Retina (tissue), 1 donor: ENCODE measurements around the gene RPS28.
"Not testable (repeated sequence)": the region's sequence is repeated elsewhere in the genome, so short reads cannot be mapped to it uniquely, and the experiment has no call there.

Source experiments
- DNase-seq: peaks from one replicate; pipeline ENCODE4 v3.0.0-alpha.2; 2016

RPS28 gene

DNA sequence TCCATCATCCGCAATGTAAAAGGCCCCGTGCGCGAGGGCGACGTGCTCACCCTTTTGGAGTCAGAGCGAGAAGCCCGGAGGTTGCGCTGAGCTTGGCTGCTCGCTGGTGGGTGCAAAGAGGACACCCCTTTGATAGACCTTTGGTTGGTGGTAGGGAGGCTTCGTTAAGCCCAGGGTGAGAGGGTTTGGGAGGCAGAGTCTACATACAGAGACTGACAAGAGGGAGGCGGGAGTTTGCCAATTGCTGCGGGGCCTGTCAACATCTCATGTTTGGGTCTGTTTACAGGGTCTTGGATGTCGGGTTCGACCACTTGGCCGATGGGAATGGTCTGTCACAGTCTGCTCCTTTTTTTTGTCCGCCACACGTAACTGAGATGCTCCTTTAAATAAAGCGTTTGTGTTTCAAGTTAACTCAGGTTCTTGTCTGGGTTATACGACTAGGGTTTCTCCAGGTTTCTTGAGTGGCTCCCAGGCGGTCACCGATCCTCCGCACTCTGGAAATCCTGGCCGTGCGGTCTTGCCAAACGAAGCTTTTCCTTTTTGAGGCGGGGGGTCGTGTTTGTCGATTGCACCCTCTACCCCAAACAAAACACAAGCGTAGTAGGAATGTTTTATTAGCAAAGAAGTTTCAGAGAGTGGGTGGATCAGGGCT is 816 bp downstream of the RPS28 start:
- no peak for DNase-seq

DNA sequence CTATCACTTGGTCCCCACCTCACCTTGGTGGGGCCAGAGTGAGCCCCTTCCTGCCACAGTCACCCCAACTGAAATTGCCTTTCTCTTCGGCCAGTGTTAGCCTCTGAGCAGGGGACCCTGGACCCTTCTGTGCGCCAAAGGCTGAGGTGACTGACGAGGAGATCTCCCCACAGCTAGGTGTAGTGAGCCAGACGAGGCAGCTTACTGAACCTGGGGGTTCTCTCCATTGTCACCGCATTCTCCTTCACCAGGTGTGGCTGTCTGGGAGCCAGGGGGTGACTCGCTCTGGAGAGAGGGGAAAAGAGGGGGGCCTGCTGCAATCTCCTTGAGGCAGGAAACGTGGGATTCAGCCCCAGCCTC is 1.3 kb downstream of the RPS28 start:
- DNase-seq = no peak

DNA sequence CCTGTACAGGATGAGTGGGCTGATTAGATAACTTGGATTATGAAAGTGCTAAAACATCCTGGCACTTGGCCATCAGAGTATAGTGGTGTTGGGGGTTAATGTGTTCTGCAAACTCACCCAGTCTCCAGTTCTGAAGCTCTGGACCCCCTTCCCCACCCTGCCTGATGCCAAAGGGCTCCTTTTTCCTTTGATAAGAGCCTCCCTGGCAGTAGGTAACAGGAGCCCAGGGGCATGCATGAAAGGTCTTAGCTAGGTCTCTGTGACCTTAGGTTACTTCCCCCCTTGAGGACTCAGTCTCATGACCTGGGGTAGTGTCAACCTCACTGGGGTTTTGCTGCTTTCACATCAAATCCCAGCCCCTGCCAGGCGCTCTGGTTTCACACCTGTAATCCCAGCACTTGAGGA is 2.5 kb downstream of the RPS28 start:
- DNase-seq = no peak

DNA sequence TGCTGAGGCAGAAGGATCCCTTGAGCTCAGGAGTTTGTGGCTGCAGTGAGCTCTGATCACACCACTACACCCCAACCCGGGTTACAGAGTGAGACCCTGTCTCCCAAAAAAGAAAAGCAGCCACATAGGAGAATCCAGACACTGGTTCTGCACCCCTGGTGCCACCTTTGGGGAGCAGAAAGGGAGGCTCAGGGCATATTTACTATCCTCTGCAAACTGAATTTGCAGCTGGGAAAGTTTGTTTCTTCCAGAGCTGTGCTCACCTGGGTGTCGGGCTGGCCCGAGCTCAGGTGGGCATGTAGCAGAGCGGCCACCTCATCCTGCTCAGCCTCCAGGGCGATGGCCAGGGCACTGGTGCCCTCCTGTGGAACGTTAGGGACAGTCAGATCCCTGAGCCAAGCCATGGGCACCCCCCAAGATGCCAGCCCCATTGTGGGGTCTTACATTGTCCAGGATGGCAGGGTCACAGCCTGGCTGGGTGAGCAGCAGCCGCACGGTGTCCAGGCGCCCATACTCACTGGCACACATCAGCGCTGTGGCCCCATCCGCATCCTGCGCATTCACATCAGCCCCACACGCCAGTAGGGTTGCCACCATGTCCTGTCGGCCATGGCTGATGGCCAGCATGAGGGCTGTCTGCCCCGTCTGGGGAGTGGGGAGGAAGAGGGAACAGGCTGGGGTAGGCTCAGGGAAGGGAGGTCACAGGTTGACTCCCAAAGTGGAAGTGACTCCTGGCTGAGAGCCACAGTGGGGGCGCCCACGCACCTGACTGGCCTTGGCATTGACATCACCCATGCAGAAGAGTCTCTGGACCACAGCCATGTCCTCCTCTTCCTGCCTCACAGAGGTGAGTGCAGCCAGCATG is 3.1 kb downstream of the RPS28 start:
- DNase-seq = no peak

DNA sequence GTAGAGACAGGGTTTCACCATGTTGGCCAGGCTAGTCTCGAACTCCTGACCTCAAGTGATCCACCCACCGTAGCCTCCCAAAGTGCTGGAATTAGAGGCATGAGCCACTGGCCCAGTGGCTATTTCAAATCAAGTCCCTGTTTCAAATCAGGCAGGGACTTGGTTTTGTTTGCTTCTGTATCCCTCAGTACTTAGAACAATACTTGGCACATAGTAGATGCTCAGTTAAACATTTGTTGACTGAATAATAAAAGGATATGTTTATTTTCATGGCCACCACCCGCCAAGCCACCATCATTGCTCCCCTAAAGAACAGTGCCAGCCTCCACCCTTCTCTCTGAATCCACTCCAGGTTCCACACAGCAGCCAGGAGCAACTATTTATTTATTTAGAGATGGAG is 4.2 kb downstream of the RPS28 start:
- DNase-seq = no peak

DNA sequence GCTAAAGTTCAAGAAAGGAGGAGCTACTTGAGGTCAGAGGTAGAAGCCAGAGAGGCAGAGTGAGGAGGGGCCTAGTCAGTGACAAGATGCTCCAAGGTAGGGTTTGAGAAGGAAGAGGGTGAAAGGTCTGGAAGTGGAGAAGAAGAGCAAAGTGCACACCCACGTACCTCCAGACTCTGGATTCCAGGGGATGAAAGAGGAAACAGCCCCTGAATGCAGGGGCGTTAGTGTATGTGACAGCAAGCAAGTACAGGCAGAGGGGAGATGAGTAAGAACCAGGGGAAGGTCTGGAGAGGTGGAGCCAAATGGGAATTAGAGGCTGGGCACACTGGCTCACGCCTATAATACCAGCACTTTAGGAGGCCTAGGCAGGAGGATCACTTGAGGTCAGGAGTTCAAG is 8.7 kb downstream of the RPS28 start:
- DNase-seq = no peak

DNA sequence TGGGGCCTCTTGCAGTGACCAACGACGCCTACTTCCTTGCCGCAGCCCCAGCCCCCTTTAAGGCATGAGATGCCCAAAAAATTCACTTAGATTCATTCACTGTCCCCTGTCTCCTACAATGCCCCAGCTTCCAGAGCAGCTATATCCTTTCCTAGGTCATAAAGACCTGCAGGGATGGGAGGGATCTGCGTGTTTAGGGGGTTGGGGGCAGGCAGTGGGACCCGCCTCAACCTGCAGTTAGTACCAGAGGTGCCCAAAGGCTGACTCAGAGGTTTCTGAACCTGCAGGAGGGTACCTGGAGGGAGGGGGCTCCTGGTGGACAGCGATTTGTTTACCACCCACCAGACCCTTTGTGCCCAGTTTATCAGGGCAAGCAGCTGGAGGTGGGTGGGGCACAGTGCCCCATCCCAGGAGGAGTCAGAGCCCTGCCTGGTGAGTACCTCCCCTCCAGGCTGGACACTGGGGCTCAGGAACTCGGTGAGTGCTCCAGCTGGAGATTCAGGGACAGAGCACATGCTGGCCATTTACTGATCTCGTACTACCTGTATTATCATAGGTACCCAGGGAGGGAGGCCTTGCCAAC is 10.1 kb downstream of the RPS28 start:
- no peak for DNase-seq

DNA sequence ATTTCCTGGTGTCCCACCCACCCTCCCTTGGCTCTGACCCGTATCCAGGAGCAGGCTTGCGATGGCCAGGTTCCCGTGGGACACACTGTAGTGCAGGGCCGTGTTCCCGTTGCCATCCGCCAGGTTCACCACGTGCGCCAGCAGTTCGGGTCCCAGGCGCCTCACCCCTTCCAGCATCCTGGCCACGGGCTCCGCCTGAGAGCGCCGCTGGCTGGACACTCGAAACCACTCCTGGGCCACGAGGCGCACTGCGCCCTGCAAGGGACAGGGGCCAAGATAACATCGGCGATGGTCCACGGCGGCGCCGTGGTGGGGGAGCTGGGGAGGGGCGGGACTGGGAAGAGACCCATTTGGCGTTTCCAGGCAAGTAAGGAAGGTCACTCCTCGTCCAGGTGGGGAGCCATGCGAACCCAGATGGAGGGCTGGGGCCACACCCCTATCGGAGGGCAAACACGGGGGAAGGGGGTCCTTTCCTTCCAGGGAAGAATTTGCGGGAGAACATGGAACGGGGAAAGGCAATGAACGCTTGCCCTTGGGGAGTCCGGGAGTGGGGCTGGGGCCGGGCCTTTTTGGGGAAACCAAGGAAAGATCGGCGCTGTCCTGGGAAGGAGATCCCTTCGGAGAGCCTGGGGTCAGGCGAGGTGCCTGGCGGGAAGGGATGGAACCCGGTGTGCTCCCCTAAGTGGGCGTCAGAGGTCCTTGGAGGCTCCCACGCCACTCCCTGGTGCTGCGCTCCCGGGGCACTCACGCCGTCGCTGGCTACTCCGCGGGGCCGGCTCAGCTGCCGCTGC is 11.9 kb downstream of the RPS28 start:
- no peak for DNase-seq

DNA sequence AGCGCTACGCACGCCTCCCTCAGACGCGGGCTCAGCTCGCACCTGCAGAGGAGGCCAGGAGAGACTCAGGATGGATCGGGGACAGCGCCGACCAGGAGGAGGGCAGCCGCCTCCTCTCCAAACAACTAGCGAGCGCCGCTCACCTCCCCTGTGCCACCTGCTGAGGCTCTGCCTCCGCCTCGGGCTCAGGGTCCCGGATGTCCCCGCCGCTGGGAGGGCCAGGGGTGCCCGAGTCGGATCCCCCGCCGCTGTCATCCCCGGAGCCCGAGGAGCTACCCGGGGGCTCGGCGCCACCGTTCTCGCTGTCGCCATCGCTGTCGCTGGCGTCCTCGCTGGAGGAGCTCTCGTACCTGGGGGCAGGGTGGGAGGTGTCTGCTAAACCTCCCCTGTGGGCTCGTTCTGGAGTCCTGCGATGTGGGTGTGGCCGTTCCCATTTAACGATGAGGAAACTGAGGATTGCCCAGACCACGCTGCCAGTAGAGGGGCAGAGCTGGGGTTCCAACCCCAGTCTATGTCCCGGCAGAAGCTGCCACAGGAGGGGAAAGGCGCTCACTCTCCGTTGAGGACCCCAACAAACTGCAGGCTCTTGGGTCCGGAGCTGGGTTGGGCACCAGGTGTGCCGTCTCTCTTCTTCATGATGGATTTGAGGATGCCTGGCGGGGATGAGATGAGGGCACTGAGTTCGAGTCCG is 12.6 kb downstream of the RPS28 start:
- DNase-seq = peak; percentile 30

DNA sequence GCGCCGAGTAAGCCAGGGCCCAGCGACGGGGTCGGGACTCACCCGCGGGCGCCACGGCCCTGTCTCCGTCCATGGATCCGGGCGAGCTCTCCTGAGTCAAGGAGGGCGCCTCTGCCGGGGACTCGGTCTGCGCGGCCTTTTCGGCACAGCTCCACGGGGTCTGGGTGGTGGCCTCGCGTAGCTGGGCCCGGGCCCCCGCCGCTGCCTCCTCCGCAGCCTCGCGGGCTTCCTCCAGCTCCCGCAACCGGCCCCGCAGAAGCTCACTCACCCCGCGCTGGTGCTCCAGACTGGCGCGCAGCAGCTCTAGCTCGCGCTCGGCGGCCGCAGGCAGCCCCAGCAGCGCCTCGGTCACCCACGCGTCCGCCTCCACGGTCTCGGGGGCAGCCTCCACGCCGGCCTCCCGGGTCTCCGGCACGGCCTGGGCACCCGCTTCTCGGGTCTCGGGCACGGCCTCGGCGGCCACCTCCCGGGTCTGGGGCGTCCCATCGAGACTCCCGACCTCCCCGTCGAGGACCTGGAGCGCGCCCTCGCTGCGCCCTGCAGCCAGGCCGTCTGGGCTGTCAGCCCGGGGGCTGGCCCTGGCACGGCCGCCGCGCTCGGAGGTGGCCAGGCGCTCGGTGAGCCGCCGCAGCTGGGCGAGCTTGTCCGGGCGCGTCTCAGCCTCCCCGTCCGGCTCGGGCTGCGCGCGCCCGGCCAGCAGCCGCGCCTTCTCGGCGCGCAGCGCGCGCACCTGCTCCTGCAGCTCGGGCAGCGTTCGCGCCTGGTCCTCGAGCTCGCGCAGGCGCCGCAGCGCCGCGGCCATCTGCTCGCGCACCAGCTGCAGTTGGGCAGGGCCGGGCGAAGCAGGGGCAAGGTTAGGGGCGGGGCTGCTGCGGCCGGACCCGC is 13.4 kb downstream of the RPS28 start:
- peak; percentile 61 for DNase-seq

DNA sequence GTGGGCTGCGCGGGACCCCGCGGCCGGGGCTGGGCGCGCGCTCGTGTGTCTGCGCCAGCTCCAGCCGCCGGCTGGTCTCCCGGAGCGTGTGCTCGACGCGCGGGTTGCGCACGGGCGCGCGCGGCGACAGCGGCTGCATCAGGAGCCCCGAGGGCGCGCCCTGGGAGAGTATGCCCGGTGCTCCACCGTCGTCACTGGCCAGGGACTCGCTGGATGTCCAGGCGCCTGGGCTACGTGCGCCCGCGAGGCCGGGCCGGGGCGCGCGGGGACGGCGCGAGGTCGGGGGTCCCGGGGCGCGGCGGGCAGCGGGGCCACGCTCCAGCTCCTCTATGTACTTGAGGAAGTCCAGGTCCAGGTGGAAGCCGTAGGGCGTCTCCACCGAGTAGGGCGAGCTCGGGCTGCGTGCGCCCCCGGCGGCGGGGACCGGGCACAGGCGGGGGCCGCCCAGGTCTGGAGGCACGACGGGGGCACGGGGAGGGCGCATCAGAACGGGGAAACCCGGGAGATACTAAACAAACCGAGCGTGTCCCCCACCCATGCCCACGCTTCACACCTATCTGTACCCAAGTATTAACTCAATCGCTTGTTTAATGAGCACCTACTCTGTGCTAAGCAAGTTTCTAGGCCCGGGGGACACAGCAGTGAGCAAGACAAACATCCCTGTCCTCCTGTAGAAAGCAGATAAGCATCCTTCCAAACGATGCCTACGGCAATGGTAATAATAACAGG is 14.2 kb downstream of the RPS28 start:
- DNase-seq = no peak

DNA sequence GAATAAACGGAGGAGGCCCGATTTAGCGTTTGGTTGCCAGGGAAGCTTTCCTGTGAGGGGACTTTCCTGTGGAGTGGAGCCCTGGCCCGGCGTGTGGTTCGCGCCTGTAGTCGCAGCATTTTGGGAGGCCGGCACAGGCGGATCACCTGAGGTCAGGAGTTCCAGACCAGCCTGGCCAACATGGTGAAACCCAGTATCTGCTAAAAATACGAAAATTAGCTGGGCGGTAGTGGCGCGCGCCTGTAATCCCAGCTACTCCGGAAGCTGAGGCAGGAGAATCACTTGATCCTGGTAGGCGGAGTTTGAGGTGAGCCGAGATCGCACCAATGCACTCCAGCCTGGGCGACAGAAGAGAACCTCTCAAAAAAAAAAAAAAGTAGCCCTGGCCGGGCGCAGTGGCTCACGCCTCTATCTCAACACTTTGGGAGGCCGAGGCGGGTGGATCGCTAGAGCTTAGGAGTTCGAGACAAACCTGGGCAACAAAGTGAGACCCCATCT is 14.8 kb downstream of the RPS28 start:
- no peak for DNase-seq

DNA sequence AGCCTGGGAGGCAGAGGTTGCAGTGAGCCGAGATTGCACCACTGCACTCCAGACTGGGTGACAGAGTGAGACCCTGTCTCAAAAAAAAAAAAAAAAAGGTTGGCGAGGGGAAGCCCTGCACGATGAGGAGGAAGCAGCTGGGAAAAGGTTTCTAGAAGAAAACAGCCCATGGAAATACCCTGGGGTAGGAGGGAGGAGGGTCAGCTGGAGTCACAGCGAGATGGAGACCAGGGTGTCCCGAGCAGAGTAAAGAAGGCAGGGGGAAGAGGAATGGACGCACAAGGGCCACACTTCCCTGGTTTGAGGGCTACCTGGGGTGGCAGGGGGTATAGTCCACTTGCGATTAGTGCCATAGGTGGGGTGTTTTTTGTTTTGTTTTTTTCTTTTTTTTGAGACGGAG is 15.4 kb downstream of the RPS28 start:
- DNase-seq = no peak

DNA sequence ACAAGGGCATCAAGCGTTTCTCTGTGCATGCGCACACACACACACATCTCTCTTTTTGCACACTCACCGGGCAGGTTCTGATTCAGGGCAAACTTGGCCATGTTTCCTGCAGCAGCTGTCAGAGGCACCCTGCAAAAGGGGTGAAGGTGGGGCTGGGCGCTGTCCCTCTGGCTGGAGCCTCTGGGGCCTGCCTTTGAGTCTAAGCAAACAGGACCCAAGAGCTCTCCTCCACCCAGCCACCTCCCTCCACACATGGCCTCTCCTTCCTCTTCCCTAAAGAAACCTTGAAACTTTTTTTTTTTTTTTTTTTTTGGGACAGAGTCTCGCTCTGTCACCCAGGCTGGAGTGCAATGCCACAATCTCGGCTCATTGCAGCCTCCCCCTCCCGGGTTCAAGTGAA is 16.4 kb downstream of the RPS28 start:
- no peak for DNase-seq

DNA sequence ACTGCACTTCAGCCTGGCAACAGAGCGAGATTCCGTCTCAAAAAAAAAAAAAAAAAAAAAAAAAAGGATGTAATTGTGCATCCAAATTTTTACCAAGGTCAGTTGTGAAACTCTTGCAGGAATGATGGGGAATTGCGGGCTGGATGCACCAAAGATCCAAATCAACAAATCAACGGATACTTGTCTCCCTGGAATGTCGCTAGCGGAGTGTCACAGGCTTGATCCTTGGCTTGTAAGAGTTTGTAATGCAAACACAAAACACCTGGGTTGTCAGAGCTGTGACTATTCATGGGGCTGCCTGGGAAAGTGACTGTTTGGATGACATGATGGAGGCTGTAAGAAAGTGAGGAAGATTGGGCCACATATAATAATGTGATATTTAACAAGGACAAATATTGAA is 17.5 kb downstream of the RPS28 start:
- no peak for DNase-seq

DNA sequence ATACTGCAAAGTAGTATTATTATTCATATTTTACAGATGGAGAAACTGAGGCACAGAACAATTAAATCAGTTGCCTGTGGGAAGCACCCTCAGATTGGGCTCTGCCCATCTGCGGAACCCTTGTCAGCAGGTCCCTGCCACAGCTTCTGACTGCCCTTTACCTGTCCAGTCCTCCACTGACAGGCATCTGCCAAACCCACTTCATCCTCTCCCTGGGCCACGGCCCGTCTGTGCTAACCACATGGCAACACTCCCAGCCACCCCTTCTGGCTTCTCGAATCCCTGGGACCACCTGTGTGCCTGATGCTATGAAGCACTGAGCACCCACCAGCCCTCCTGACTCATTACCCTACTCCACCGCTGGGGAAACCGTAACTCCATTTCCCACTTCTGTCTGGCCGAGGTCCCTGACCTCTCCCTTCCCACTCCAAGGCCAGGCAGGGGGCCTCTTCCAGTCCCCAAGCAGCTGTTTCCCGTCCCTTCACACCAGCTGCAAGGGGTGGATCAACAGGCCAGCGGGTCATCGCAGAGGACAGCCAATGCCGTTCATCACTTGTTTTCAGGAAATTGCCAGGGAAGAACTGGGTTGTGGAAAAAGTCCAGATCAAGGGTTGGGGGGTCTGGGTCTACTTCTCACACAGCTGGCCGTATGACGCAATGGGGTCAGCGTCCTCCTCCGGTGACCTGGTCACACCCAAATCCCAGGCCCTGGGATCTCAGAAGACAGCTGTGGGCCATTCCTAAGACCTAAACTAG is 19.2 kb downstream of the RPS28 start:
- DNase-seq = no peak

DNA sequence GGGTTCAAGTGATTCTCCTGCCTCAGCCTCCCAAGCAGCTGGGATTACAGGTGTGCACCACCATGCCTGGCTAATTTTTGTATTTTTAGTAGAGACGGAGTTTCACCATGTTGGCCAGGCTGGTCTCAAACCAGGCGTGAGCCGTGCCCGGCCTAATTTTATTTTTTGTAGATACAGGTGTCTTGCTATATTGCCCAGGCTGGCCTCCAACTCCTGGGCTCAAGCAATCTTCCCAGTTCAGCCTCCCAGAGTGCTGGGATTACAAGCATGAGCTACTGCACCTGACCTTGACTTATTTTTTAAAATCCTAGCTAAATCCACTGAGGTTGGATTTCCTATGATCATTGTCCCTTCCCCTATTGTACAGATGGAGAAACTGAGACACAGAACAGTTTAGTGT is 20.2 kb downstream of the RPS28 start:
- not testable (repeated sequence) for DNase-seq

DNA sequence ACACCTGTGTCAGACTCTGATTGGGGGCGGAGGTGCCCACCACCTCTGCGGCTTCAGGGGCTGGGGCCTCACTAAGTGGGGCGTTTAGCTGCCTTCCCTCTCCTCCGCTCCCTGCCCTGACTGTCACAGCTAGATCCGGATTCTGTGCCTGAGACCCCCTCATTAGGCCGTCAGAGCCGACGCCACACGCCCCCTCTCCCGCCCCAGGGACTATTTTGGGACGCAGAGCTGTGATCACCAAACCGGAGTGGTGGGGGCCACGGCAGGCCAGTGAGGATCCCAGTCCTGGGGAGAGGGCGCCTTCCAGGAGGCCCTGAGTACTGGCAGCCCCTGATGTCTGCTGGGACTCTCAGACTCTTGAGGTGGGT is 21.0 kb downstream of the RPS28 start:
- no peak for DNase-seq

DNA sequence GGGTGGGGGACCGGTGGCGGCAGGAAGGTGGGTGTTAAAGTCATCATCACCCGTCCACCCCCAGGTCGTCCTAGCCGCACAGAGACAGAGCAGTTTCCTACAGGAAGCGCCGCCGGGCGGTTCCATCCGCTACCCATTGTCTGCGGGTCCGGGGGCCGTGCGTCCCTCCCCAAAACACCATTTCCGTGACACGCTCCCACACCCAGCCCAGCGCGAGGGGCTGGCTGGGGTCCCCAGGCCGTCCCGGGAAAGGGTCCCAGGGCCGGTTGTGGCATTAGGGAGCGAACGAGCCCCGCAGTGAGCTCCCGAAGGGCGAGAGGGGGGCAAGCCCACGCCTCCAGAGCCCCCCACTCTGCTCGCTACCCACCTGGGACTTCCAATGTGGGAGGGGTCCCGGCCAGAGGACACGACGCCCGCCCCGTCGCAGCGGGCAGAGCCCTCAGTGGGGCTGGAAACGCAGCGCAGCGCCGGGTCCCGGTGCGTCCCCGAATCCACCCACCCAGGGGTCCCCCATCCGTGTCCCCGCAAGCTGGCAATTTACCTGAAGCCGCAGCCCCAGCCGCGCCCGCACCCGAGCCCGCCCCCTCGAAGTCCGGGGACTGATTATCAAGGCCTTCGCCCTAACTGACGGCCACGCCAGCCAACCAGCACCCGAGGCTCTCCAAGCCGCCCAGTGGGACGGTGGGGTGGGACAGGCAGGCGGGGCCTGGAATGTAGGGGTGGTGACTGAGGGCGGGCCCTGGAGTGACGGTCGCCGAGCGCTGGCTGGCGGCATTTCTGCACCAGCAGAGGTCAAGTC is 21.6 kb downstream of the RPS28 start, which contains the start of gene KANK3:
KANK3 (minus strand) TSS at position 579 of the 799 bp plus-strand sequence. CDS start 5,434 bp downstream, outside the sequence.
- peak; percentile 79 for DNase-seq
